Activated T-cell treated with anti-CD3 and anti-CD28 coated beads, Interleukin-2, amount 50 U/mL, for 72 hours (primary cell): ENCODE measurements around the gene SRP68. TPM values are rescaled to one million over a fixed set of nuclear protein-coding genes. Genes with fewer than 3 reads are reported as not detected.

Experiments
- ATAC-seq, 2 donors: fragments of 150-1000 bp; cut with Tn5 transposase; replicated peaks in 1 of 2; 2 replicates each; pipeline ENCODE4 v1.10.0; 2021; ENCODE audit warnings: moderate library complexity in 2 of 2, mild to moderate bottlenecking in 1 of 2
- DNase-seq, 2 donors: peaks; one replicate each; pipeline ENCODE4 v3.0.0; 2021 to 2022; ENCODE audit warnings: mixed read lengths in 1 of 2
- H3K27ac Mint-ChIP-seq: one replicate; pipeline ENCODE4 v1.8.0; 2022; ENCODE audit warnings: mild to moderate bottlenecking, moderate library complexity, mixed read lengths
- H3K27me3 Mint-ChIP-seq: one replicate; pipeline ENCODE4 v1.8.0; 2022; ENCODE audit warnings: low read depth, mixed read lengths
- H3K36me3 Mint-ChIP-seq, 2 donors: one replicate each; pipeline ENCODE4 v1.8.0; 2022; ENCODE audit warnings: mixed read lengths in 2 of 2, mild to moderate bottlenecking in 1 of 2; ENCODE audit not compliant: insufficient read depth in 2 of 2
- H3K4me1 Mint-ChIP-seq: one replicate; pipeline ENCODE4 v1.8.0; 2022; ENCODE audit warnings: low read depth, mixed read lengths
- H3K4me3 Mint-ChIP-seq, 2 donors: one replicate each; pipeline ENCODE4 v1.8.0; 2022; ENCODE audit warnings: mild to moderate bottlenecking in 2 of 2, mixed read lengths in 2 of 2, moderate library complexity in 2 of 2
- H3K9me3 Mint-ChIP-seq, 2 donors: one replicate each; pipeline ENCODE4 v1.8.0; 2022; ENCODE audit warnings: mixed read lengths in 2 of 2
- total RNA-seq, 2 donors: library from RNA; stranded (reverse); gene quantifications; one replicate each; pipeline ENCODE4 v1.2.3, GENCODE V29; 2022

The SRP68 gene
- total RNA-seq, 2 donors from 2014 or later, result 138 to 144 TPM

- Mint-ChIP-seq H3K36me3 (no peaks in the 10 kb centered on the region), H3K27ac (no peak overlapping the region), H3K4me1 (peaks cover under 1% of the 10 kb centered on the region), H3K9me3 (no peaks in the 10 kb centered on the region), H3K27me3 (no peaks in the 10 kb centered on the region), H3K4me3 (no peak overlapping the region)
- ATAC-seq, result no peak
- DNase-seq, result no peak
Observed at GRCh38 chr17:76022285-76022684, 50.0 kb downstream of the SRP68 start.

- Mint-ChIP-seq H3K9me3 (no peaks in the 10 kb centered on the region), H3K36me3 (no peaks in the 10 kb centered on the region), H3K4me1 (no peaks in the 10 kb centered on the region), H3K27ac (no peak overlapping the region), H3K4me3 (no peak overlapping the region), H3K27me3 (no peaks in the 10 kb centered on the region)
- ATAC-seq (no peak), DNase-seq (no peak)
Observed at GRCh38 chr17:76019833-76020467, 52.4 kb downstream of the SRP68 start.

- peaks cover 8% of the 10 kb centered on the region for H3K4me1 Mint-ChIP-seq
- DNase-seq (no peak), ATAC-seq (no peak)
- no peaks in the 10 kb centered on the region for H3K9me3 Mint-ChIP-seq
- H3K27ac Mint-ChIP-seq, result no peak overlapping the region
- no peaks in the 10 kb centered on the region for H3K27me3 Mint-ChIP-seq
- H3K4me3 Mint-ChIP-seq, result no peak overlapping the region
- H3K36me3 Mint-ChIP-seq, result no peaks in the 10 kb centered on the region
Observed at GRCh38 chr17:76018801-76019200, 53.5 kb downstream of the SRP68 start.

- no peak for ATAC-seq
- H3K4me1 Mint-ChIP-seq, result peaks cover 8% of the 10 kb centered on the region
- H3K9me3 Mint-ChIP-seq, result no peaks in the 10 kb centered on the region
Observed at GRCh38 chr17:76018340-76018680, 54.0 kb downstream of the SRP68 start.

GRCh38 chr17:76017481-76018339, 54.6 kb downstream of the SRP68 start:
- H3K27ac Mint-ChIP-seq, result no peak overlapping the region
- ATAC-seq (no peak), DNase-seq (no peak)
- H3K4me1 Mint-ChIP-seq, result peaks cover 8% of the 10 kb centered on the region
- no peaks in the 10 kb centered on the region for H3K9me3 Mint-ChIP-seq
- H3K4me3 Mint-ChIP-seq, result no peak overlapping the region
- H3K36me3 Mint-ChIP-seq, result no peaks in the 10 kb centered on the region
- H3K27me3 Mint-ChIP-seq, result no peaks in the 10 kb centered on the region

More at GRCh38 chr17:76018340-76018680, 54.0 kb downstream of the SRP68 start:
- no peak overlapping the region for H3K27ac Mint-ChIP-seq
- H3K27me3 Mint-ChIP-seq, result no peaks in the 10 kb centered on the region
- H3K36me3 Mint-ChIP-seq, result no peaks in the 10 kb centered on the region
- H3K4me3 Mint-ChIP-seq, result no peak overlapping the region
- DNase-seq, result no peak

- no peaks in the 10 kb centered on the region for H3K36me3 Mint-ChIP-seq
- no peak for DNase-seq
- no peak for ATAC-seq
- H3K9me3 Mint-ChIP-seq, result no peaks in the 10 kb centered on the region
- no peak overlapping the region for H3K4me3 Mint-ChIP-seq
- H3K27me3 Mint-ChIP-seq, result no peaks in the 10 kb centered on the region
- no peak overlapping the region for H3K27ac Mint-ChIP-seq
- H3K4me1 Mint-ChIP-seq, result peaks cover 8% of the 10 kb centered on the region
Observed at GRCh38 chr17:76014925-76015261, 57.4 kb downstream of the SRP68 start.

DNA sequence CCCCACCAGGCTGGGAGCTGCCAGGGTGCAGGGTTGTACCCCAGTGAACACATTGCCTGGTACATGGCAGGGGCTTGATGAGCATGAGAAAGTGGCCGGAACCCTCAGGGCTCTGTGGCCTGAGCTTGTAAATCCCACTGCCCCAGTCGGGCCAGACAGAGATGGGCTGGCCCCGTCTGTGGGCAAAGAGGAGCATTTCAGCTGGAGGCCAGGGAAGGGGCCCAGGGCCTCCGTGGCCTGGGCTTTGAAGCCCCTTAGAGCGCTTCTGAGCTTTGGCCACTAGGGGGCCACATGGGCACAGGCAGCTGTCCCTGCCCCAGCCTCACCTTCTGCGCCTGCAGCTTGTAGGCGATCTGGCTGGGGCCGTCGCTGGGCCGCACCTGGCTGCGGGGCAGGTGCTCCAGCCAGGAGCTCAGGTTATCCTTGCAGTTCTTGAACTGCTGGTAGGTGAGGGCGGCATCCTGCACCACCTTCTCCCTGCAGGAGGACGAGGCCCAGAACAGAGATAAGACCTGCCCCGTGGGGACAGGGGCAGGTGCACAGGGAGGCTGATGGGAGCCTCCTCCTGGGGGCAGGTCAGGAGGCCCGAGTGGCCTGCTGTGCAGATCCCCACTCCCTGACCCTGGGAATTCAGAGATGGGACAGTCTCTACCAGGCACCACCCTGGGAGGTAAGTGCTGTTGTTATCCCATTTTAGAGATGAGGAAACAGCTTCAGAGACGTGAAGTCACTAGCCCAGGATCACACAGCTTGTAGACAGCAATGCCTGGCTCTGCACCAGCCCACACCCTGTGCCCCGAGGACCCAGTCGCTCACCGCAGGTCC, 58.0 kb downstream of the SRP68 start:
- Mint-ChIP-seq H3K4me1 (peaks cover 8% of the 10 kb centered on the region), H3K9me3 (no peaks in the 10 kb centered on the region), H3K36me3 (no peaks in the 10 kb centered on the region), H3K27ac (no peak overlapping the region), H3K4me3 (no peak overlapping the region), H3K27me3 (no peaks in the 10 kb centered on the region)
- DNase-seq, result peak; percentile 83 to 85
- peak; percentile 97 to 98 for ATAC-seq

- no peak for ATAC-seq
- no peak overlapping the region for H3K27ac Mint-ChIP-seq
- H3K4me1 Mint-ChIP-seq, result peaks cover 8% of the 10 kb centered on the region
- H3K4me3 Mint-ChIP-seq, result no peak overlapping the region
- no peaks in the 10 kb centered on the region for H3K9me3 Mint-ChIP-seq
- DNase-seq, result no peak
- no peaks in the 10 kb centered on the region for H3K27me3 Mint-ChIP-seq
- H3K36me3 Mint-ChIP-seq, result no peaks in the 10 kb centered on the region
Observed at GRCh38 chr17:76013377-76013932, 58.9 kb downstream of the SRP68 start.

DNA sequence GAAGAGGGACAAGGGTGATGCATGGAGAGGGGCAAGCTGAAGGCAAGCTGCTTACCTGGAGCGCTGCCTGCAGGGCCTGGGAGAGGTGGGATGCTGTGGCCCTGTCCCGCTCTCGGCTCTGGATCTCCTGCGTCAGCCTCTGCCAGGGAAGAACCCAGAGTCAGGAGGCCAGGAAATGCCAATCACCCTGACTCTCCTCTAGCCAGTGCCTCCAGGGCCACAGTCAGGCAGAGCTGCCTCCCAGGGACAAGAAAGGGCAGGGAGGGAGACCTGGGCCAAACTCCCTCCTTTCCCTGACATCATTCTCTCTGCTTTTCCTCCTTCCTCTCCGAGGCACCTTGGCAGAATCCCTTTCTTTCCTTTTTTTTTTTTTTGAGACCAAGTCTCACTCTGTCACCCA, 60.4 kb downstream of the SRP68 start:
- H3K36me3 Mint-ChIP-seq, result no peaks in the 10 kb centered on the region
- no peak overlapping the region for H3K27ac Mint-ChIP-seq
- H3K27me3 Mint-ChIP-seq, result no peaks in the 10 kb centered on the region
- no peaks in the 10 kb centered on the region for H3K9me3 Mint-ChIP-seq
- DNase-seq (no peak), ATAC-seq (no peak)
- no peak overlapping the region for H3K4me3 Mint-ChIP-seq
- peaks cover 8% of the 10 kb centered on the region for H3K4me1 Mint-ChIP-seq

DNA sequence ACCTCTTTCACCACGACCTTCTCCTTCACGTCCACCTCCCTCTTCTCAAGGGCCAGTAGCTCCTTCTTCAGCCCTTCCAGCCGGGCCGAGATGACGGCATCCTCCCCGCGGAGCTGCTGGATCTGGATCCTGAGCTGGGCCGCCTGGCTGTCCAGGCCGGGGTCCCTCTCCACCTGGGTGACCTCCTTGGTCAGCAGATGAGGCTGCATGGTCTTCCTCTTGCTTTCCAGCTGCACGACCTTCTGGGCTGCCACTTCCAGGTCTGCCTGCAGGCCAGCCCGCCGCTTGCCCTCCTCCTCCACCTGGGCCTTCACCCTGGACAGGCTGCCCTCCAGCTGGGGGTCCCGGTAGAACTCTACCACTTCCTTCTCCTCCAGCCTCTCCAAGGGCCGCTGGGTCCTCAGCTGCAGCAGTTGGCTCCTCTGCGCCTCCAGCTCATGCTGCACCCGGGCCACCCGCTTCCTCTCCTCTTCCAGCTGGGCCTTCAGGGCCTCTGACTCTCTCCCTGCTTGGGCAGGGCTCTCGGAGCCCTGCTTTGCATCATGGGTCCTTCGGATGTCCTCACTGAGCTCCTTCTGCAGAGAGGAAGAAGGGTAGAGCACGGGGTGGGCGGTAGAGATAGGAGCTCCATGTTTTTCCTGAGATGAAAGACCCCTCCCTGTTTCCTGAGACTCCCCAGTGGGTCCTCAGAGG, 62.2 kb downstream of the SRP68 start:
- no peak for ATAC-seq
- Mint-ChIP-seq H3K27me3 (no peaks in the 10 kb centered on the region), H3K27ac (no peak overlapping the region), H3K9me3 (no peaks in the 10 kb centered on the region), H3K36me3 (no peaks in the 10 kb centered on the region), H3K4me1 (peaks cover 8% of the 10 kb centered on the region), H3K4me3 (no peak overlapping the region)
- DNase-seq, result no peak

DNA sequence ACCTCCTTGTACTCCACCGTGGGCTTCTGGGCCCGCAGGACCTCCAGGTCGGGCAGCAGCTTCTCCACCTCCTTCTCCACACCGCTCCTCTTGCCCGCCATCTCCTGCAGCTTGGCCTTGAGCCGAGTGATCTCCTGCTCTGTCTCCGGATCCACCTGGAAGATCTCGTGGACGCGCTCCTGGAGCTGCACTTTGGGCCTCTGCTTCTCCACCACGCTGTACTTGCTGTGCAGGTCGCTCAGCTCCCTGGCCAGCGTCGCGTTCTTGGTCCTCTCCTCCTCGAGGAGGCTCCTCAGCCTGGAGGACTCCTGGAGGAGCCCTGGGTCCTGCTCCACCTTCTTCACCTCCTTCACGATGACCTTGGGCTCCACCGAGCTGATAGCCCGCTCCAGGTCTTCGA, 62.9 kb downstream of the SRP68 start:
- no peak for DNase-seq
- no peak for ATAC-seq
- Mint-ChIP-seq H3K9me3 (no peaks in the 10 kb centered on the region), H3K4me3 (no peak overlapping the region), H3K4me1 (peaks cover 7% of the 10 kb centered on the region), H3K27ac (no peak overlapping the region), H3K27me3 (no peaks in the 10 kb centered on the region), H3K36me3 (no peaks in the 10 kb centered on the region)

GRCh38 chr17:76008630-76009425, 63.5 kb downstream of the SRP68 start:
- no peak for ATAC-seq
- no peaks in the 10 kb centered on the region for H3K9me3 Mint-ChIP-seq

More at GRCh38 chr17:76008630-76009425, 63.5 kb downstream of the SRP68 start:
- no peak for DNase-seq
- Mint-ChIP-seq H3K4me3 (no peak overlapping the region), H3K36me3 (no peaks in the 10 kb centered on the region), H3K27me3 (no peaks in the 10 kb centered on the region), H3K4me1 (peaks cover under 1% of the 10 kb centered on the region), H3K27ac (no peak overlapping the region)
